Astrocyte of the spinal cord (primary cell): Measurements from ENCODE around the gene ATG16L2.

Experiments
- DNase-seq: peaks from one replicate; pipeline ENCODE4 v3.0.0; 2011; ENCODE audit warnings: low read depth, low spot score
- H3K4me3 ChIP-seq: 2 replicates; pipeline ENCODE4 v1.5.1; 2011; ENCODE audit warnings: low read depth, mild to moderate bottlenecking, low read length, moderate library complexity
- CTCF ChIP-seq: IDR thresholded peaks from 2 replicates; pipeline ENCODE4 v1.5.1; 2012; ENCODE audit warnings: low read depth, mild to moderate bottlenecking, low read length, inconsistent platforms
- in situ Hi-C: cut with HindIII; loops from 2 replicates; pipeline ENCODE4 v1.10.0; 2017; ENCODE audit warnings: low sequenced_read_pairs

ATG16L2 gene

GRCh38 chr11:72820439-72821139 is 6.4 kb downstream of the ATG16L2 start:
- in situ Hi-C loops, result no loop called here
- TF ChIP-seq CTCF, result no peak
- no peak overlapping the region for H3K4me3 ChIP-seq
- no peak for DNase-seq

- in situ Hi-C loops, result no loop called here
- no peak for DNase-seq
- peak overlapping the region; percentile 41 for H3K4me3 ChIP-seq
- no peak for TF ChIP-seq CTCF
Measured at GRCh38 chr11:72821221-72821919, 7.2 kb downstream of the ATG16L2 start.

GRCh38 chr11:72821920-72822799 is 7.9 kb downstream of the ATG16L2 start:
- no peak for TF ChIP-seq CTCF
- peak overlapping the region; percentile 41 for H3K4me3 ChIP-seq
- DNase-seq, result peak; percentile 88
- in situ Hi-C loops, result no loop called here

- DNase-seq, result no peak
- in situ Hi-C loops, result no loop called here
- H3K4me3 ChIP-seq, result no peak overlapping the region
Measured at GRCh38 chr11:72823105-72823804, 9.0 kb downstream of the ATG16L2 start.

GRCh38 chr11:72824020-72824419 is 9.8 kb downstream of the ATG16L2 start:
- H3K4me3 ChIP-seq, result no peak overlapping the region
- DNase-seq, result no peak
- in situ Hi-C loops, result no loop called here
- TF ChIP-seq CTCF, result no peak

More at GRCh38 chr11:72823105-72823804, 9.0 kb downstream of the ATG16L2 start:
- no peak for TF ChIP-seq CTCF
